NCI-H187 (cell line): ENCODE results near the gene EVI2A.
"Not testable (repeated sequence)": the region's sequence is repeated elsewhere in the genome, so short reads cannot be mapped to it uniquely, and the experiment has no call there.

Experiments
- DNase-seq, 2 experiments: peaks; one replicate each; lab custom pipeline; 2025; lab: John Stamatoyannopoulos, UW

Gene EVI2A, protein sequence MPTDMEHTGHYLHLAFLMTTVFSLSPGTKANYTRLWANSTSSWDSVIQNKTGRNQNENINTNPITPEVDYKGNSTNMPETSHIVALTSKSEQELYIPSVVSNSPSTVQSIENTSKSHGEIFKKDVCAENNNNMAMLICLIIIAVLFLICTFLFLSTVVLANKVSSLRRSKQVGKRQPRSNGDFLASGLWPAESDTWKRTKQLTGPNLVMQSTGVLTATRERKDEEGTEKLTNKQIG

DNA sequence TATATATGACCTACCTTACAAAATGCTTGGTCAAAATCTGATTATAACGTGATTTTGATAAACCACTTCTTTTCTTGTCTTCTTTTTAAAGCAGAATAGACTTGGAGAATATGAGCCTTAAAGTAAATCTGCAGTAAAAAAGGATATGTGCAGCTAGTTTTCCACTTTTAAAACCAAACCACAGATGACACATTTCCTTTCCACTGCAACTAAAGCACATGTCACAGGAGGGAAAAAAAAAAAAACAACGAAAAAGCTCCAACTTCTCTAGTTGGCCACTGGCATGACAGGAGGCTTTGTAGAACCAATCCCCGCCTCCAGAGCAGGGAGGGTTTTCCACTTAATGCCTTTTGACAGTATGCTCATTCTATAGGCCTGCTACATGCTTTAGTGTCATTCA, at the start of gene EVI2A:
Gene EVI2A, minus strand, starts transcription at position 142 of the 400 bp plus-strand sequence. CDS start 2,609 bp downstream, outside the sequence.
- no peak for DNase-seq

DNA sequence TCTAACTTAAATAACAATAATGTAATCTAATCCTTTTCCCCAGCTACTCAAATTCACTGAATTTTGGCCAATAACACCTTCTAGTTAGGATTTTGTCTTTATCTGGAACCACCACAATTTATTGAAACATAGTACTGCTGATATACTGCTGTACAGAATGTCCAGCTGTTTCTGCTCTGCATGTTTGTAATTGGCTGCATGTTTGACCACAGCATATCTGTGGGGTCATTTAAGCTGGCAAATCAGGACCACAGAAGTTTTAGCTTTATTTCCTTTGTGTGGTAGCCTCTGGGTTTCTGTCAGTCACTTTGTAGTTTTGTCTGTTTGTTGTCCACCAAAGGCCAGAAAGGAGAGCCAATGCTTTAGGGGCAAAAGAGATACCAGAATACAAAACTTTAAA, 47.8 kb upstream of the EVI2A start:
- no peak for DNase-seq

DNA sequence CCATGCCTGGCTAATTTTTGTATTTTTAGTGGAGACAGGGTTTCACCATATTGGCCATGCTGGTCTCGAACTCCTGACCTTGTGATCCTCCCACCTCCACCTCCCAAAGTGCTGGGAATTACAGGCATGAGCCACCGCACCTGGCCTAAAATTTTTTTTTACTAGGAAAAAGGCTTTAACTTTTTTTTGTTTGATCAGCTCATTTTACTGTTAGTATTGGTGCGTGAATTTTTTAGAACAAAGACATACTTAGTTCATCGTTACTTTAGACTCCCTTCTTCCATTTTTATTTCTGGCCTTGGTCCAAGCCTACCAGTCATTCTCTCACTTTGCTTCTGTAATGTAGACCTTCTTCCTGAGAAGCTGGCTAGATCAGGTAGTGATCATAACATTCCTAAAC, 44.7 kb upstream of the EVI2A start:
- DNase-seq: no peak

DNA sequence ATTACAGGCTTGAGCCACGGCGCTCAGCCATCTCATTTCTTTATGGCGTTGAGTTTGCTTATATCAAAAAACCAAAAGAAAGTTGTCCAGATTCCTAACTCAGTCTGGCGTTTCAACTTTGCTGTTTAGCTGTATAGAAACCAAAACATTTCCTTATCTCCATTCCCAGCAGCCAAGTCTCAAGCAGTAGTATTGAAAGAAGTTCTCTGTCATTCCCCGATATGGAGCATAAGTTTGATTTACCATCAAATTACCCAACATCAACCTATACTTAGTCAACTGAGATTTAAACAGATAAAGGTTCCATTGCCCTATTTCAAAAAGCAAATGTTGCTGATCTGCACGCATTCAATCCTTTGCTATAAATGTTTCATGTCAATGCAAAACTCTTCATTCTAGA, 42.6 kb upstream of the EVI2A start:
- no peak for DNase-seq

DNA sequence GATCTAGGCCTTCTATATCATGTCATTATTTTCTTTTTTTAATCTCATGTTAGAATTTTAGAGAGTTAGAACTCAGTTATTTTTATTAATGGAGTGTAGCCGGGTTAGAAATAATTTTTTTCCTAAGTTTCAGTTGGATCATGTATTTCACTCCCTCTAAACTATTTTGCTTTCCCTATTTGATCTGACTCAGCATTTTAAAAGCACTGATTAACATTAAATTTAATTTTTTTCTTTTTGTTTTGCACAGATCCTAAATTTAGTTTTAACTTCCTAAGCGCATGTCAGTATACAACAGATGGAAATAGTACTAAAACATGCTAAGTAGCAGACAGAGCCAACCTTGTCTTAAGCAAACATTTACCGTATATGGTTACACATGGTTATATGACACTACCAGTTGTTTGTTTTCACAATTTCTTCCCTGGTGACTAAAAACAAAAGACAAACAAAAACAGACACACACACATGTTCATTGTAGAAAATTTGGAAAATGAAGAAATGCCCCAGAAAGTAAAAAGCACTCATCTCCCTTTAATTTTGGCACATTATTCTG, 36.5 kb upstream of the EVI2A start:
- DNase-seq: no peak

DNA sequence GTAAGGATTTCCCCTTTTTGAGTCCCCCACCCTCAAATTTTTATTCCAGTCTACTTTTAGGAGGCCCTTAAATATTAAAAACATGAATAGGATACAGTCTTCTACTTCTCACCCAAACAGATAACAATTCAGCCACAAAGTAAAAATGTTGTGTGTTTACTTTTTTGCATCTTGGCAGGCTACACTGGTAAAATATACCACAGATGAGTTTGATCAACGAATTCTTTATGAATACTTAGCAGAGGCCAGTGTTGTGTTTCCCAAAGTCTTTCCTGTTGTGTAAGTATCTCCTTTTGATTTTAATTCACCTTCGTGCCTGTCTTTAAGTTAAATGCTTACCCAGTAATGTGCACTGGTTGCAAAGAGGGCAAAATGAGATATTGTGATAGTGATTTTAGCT, 35.7 kb upstream of the EVI2A start:
- no peak for DNase-seq

DNA sequence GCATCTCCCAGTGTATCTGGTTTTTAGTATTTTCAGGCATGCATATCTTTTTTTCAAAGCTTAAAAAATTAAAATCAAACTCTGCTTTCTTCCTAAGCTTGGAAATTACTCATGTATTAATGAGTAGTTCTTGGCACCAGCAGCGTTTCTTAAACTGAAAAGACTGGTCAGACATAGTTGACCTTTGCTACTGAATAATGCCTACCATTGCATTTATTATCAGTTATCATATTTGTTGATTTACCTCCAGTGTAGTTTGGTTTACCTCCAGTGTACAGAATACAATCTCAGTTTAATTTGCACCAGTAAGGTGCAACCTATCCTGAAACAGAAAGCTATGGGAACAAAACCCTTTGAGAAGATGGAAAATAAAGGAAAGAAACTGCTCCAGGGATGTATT, 34.5 kb upstream of the EVI2A start:
- DNase-seq: no peak

DNA sequence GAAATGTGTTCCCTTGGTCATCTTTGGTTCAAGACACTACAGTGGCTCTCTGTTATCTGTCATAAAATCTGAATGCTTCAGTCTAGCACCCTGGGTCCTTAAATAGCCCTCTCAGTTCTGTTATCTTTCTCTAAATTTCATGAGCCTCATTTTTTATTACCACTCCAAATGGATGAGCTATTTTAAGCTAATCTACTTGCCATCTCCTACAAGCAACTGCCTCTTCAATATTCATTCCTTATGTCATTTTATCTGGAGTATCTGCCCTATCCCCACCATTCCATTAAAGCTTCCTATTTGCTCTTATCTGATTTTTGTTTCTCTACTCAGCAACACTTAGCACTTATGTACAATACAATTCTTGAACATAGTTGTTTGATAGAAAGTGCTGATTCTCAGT, 28.0 kb upstream of the EVI2A start:
- no peak for DNase-seq

DNA sequence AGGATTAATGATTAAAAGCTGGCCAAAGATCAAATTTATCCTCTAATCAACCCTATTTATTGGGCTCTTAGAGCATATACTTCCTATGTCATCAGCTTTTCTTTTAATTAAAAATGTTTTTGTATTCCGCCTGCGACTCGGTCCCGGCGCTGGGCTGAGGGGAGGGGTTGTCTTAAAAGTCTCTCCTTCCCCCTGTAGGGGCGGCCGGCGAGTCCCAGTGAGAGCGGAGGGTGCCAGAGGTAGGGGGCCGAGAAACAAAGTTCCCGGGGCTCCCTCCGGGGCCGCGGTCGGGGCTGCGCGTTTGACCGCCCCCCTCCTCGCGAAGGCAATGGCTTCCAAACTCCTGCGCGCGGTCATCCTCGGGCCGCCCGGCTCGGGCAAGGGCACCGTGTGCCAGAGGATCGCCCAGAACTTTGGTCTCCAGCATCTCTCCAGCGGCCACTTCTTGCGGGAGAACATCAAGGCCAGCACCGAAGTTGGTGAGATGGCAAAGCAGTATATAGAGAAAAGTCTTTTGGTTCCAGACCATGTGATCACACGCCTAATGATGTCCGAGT, 23.8 kb upstream of the EVI2A start:
- not testable (repeated sequence) for DNase-seq

DNA sequence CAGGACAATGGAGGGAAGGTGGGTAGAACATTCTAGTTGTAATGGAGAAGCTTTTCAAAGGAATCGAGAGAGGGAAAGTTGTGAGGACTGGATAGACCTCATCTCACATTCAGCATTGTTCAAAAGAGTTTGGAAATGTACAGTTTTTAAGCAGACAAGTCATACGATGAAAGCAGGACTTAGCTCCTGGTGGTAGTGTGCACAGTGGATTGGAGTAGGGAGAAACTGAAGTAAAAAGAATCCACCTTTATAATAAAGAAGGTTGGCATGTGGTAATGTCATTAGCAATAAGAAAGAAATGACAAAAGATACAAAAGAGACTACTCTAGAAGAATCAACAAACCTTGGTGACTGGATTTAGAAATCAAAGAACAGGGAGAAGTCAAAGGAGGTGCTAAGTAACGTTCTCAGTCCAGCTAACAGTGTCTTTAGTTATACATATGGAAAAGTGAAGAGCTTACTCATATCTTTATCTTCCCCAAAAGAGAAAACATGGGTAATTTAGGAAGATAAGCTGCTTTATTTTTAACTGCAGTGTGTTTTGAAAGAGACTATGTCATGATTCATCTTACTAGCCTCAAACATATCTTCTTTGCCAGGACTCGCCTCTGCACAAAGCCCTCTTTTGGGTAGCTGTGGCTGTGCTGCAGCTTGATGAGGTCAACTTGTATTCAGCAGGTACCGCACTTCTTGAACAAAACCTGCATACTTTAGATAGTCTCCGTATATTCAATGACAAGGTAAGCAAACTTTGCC, 18.7 kb upstream of the EVI2A start:
- no peak for DNase-seq

DNA sequence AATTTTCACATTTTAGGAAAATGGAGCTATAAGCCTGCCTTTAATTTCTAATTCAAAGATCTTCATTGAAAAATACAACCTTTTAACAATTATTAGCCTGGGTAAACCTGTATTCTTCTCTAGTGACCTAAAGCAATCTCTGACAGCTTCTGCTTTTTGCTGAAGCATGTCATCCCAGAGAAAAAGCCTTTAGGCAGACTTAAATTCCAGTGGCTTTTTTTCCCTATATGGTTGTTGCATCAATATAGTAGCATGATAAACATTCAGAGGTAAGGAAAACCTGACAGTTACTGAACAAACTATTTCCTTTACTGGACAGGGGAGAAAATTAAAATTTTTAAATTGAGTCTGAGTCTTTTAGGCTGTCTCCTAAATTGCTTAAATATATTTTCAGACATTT, 7.8 kb upstream of the EVI2A start:
- DNase-seq: no peak

DNA sequence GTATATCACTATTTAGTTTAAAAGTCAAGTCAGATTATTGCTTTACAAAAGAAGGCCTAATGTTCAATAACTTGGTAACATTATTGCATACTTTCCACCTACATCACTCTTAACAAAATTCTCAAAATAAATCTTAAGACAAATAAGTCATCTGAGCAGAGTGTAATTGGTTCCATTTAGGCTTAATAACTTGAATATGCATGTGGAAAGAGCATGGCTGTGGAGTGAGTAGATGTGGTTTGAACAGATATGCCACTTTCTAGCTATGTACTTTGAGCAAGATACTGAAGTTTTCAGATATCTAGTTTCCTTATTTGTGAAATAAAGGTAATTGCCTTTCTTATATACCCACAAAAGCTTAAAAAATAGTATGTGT, 6.7 kb upstream of the EVI2A start:
- no peak for DNase-seq

DNA sequence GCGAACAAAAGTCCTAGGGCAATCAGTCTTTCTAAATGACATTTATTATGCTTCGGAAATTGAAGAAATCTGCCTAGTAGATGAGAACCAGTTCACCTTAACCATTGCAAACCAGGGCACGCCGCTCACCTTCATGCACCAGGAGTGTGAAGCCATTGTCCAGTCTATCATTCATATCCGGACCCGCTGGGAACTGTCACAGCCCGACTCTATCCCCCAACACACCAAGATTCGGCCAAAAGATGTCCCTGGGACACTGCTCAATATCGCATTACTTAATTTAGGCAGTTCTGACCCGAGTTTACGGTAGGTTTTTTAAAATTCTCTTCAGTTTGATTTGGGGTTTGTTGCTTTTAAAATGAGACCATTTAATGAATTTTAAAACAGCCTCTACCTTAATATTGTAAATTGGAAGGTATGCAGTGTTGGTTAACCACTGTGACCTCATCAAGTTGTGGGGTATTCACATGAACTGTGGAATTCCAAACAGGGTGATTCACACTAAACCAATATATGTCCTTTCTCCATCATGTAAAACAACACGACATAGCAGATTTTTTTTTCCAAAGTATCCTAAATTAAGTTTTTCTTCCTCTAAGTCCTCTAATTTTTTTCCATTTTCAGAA, 6.2 kb upstream of the EVI2A start:
- no peak for DNase-seq

DNA sequence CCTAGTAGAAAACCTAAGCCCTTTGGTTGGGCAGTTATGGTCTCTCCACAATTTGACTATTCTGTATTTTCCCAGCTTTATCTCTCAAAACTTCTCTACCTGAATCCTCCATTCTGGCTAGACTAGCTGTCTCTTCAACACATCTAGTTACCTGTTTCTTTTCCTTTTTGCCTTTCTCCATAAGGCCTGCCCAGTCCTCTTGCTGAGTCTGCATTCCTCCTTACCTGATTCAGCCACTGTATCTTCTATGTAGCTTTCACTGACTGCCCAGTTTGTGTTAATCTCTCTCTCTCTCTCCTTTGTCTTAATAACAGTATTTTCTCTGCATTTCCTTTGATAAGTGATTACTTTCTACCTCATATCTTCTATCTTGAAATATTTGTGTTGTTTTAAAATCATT, 2.1 kb upstream of the EVI2A start:
- DNase-seq: no peak

DNA sequence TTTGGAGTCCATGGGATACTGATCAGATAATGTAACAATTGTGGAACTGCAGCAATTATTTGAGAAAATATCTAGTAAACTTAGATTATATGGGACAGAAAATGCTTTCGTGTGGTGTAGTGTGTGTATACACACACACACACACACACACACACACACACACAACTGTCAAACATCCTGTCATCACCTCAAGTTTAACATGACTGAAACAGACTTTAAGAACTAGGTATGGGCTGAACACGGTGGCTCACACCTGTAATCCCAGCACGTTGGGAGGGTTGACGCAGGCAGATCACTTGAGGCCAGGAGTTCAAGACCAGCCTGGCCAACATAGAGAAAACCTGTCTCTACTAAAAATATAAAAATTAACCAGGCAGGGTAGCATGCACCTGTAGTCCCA, 544 bp upstream of the EVI2A start:
- DNase-seq: no peak

DNA sequence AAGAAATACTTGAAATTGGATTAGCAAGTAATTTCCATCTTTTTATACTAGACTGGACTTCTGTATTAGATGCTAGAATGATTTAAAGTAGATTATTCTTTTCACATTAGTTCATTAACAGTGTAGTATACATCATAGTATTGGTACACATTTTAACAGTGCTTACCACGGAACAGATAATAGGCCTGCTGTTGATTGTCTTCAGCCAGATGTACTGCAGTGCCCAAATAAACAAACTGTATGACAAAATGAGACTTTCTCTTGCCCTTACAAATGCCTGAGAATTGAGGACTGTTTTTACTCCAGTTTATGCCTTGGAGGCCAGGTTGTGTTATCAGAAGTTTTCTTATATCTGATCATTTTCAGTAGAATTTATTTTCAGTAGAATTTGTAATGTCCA, 631 bp downstream of the EVI2A start:
- DNase-seq: no peak

DNA sequence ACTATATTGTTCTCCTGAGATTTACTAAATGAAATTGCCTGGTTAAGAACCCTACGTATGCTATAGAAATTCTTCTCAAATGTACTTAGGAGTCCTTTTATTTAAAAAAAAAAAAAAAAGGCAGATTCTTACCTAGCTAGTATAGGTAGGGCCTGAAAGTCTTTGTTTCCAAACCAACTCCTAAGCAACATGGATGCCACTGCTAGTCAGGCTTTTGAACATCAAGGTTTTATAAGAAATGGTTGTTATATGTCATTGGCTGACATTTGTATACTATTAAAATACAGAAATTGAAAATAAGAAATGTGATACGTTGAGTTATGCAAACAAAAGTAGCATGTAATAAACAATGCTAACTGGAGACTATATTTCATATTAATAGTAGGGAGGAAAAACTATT, 1.2 kb downstream of the EVI2A start:
- no peak for DNase-seq

DNA sequence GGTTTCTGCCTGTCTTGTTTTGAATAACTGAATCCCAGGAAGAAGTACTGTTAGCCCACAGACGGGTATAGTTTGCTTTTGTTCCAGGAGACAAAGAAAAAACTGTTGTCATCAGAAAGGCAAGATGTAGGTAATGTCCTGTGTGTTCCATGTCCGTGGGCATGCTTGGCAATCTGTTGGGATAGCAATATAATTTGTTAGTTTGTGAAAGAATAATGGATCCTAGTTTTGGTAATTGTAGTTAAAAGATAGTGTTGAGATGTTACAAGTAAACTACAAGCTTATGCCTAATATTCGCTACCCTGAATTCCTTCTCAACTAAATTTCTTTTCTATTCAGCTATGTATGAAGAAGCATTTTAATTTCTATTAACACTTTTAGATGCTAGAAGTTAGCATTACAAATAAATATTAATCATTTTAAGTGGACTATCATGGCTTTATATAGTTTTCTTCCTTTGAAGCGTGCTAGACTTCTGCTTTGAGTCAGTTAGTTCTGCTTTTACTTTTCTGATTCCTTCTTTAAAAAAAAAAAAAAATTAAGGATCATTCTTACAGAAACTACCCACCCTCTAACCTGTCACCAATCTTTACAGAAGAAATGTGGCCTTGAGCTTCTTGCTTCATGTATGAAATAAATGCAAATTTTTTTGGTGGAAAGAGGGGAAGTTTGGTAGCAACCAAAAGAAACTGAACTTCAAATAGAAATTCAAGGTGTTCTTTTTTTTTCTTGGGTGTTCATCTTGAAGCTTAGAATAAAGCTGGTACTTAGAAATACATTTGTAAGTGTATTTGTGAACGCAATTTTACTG, 2.4 kb downstream of the EVI2A start:
- DNase-seq: no peak

DNA sequence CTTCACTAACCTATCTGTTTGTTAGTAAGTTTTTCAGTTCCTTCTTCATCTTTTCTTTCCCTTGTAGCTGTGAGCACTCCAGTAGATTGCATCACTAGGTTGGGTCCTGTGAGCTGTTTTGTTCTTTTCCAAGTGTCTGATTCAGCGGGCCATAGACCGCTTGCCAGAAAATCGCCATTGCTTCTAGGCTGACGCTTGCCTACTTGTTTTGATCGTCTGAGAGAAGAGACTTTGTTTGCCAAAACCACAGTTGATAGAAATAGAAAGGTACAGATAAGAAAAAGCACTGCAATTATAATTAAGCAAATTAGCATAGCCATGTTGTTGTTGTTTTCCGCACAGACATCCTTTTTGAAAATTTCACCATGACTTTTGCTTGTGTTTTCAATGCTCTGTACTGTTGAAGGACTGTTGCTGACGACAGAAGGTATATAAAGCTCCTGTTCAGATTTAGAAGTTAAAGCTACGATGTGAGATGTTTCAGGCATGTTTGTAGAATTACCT, 3.1 kb downstream of the EVI2A start:
- DNase-seq: no peak

DNA sequence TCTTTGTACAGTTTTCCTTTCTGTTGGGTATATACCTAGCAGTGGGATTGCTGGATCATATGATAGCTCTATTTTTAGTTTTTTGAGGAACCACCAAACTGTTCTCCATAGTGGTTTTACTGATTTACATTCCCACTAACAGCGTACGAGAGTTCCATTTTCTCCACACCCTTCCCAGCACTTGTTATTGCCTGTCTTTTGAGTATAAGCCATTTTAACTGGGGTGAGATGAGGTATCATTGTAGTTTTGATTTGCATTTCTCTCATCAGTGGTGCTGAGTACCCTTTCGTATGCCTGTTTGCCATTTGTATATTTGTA, 6.7 kb downstream of the EVI2A start:
- no peak for DNase-seq

DNA sequence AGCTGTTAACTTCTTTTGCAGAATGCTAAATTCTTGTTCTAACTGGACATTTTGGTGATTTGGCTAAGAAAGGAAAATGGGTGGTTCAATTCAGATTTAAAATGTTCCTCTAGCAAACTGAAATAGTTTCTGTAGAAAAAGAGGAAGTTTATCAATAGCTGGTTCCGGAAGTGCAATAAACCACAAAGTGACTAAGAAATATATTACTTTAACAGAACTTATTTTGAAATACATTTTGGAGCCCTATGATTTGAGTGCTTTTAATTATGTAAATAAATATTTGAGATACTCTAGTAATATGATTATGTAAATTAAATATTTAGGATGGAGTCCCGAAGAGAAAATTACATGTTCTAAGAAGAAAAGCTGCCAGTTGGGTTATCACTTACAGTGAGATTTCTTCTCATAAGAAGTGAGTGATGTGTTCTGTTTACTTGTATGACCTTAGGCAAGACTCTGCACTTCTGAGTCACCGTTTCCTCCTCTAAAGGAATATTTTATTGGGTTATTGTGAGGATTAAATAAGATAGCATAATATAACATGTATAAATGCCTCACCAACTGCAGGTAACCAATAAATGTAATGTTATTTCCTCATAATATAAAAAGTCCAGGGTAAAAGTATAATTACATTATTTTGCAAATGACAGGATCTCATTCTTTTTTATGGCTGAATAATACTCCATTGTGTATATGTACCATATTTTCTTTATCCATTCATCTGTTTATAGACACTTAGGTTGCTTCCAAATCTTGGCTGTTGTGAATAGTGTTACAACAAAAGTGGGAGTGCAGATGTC, 7.2 kb downstream of the EVI2A start, which contains the start of gene EVI2B:
Gene EVI2B, minus strand, starts transcription at position 73 of the 800 bp plus-strand sequence. CDS start 8,445 bp downstream, outside the sequence.
- DNase-seq: no peak
